Left ventricle myocardium superior (tissue), 1 donor: ENCODE measurements around the gene RNF151. TPM values are rescaled to one million over a fixed set of nuclear protein-coding genes. Genes with fewer than 3 reads are reported as not detected.
A peak's percentile ranks its signal among the peaks of the same experiment; 100 is the strongest.

ENCODE experiments used
- ATAC-seq: fragments of 200-7000 bp; cut with Tn5 transposase; one replicate; pipeline ENCODE4 v1.9.1; 2020; ENCODE audit warnings: mild to moderate bottlenecking, moderate library complexity
- DNase-seq: peaks from one replicate; pipeline ENCODE4 v3.0.0-alpha.2; 2020
- intact Hi-C: fragments of 100-400 bp; cut with micrococcal nuclease; formaldehyde crosslinking; loops from one replicate; pipeline ENCODE4 v1.11.0; 2022
- total RNA-seq: library from RNA; stranded (reverse); fragmentation: NEBNext Ultra II Directional; extraction: Animal tissue kit (Norgen Biotek cat#: 25700); gene quantifications from one replicate; pipeline ENCODE4 v1.2.1, GENCODE V29; 2021
- donor health status: DM: no; HTN: yes; CAD: no; lungs with severe emphysema.

Gene RNF151
- total RNA-seq, 1 donor from 2014 or later, result not detected

GRCh38 chr16:1987198-1987597 lies 20.5 kb downstream of the RNF151 start:
- no peak for ATAC-seq
- intact Hi-C loops, result no loop called here
- no peak for DNase-seq

- intact Hi-C loops, result no loop called here
- ATAC-seq (no peak), DNase-seq (no peak)
Observed at GRCh38 chr16:1989209-1990100, 22.8 kb downstream of the RNF151 start, which contains the start of gene SYNGR3. Gene SYNGR3 (plus strand): TSS chr16:1989970. CDS start chr16:1990103, 133 bp downstream.

DNA sequence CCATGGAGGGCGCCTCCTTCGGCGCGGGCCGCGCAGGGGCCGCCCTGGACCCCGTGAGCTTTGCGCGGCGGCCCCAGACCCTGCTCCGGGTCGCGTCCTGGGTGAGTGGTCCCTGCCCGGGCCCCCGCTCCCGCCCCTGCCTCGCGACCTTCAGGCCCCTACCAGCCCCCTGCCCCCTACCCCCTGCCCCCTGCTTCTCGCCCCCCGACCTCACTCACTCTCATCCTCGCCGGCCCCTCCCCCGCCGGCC lies 23.4 kb downstream of the RNF151 start:
- no peak for ATAC-seq
- DNase-seq, result no peak
- intact Hi-C loops, result no loop called here

DNA sequence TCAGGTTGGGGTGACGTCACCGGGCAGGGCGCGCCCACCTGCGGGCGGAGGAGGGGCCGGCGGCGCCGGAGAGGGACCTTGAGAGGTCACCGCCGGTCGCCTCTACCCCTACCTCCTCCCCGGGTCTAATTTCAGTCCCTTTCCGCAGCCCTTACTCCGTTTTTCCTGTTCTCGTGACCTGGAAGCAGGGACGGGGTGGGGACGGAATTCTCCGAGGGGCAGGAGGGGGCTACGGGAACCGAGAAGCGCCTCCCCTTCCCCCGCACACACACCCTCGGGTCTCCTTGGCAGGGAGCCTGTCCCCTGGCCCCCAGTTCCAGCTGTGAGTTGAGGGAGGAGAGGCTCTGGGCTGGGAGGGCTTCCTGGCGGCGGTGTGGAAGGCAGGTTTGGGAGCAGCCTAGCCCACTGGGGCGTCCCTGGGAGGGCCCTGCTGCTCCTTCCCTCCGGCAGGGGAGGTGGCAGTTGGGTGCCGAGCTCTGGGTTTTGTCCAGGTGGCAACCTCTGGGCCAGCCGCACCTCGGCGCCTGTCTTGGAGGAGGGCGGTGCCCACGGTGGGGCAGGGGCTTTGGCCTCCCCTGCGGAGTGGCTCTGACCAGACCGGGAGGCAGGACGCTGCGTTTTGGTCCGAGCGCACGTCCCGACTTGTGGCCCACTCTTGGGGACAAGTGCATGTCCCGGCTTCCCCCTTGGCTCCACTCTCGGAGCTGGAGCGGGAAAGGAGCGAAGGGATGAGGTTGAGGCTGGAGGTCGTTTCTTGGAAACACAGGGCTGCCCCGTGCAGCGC lies 23.9 kb downstream of the RNF151 start:
- no peak for ATAC-seq
- intact Hi-C loops, result no loop called here
- DNase-seq, result no peak

DNA sequence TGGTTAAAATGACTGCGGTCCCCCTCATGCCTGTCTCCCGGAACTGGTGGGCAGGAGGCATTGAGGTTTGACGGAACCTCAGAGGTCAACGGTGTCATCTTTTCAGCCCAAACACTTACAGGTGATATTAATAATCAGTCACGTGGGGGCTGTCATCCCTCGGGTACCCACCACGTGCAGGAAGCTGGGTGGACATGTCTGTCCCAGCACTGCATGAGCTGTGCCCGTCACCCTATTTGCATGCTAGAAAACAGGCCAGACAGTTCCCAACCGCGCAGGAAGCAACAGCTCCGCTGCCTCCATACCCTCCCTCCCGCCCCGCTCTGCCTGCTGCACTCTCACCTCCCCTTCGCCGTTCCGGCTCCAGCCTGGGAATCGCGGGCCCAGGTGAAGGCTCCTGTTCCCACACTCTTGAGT lies 24.5 kb downstream of the RNF151 start:
- ATAC-seq (peak; percentile 4), DNase-seq (no peak)
- intact Hi-C loops, result no loop called here

GRCh38 chr16:1991588-1991947 lies 24.9 kb downstream of the RNF151 start:
- intact Hi-C loops, result no loop called here
- ATAC-seq, result no peak
- DNase-seq, result no peak

- peak; percentile 96 for DNase-seq
- intact Hi-C loops, result no loop called here
- peak; percentile 89 for ATAC-seq
Observed at GRCh38 chr16:1991948-1992703, 25.5 kb downstream of the RNF151 start.

DNA sequence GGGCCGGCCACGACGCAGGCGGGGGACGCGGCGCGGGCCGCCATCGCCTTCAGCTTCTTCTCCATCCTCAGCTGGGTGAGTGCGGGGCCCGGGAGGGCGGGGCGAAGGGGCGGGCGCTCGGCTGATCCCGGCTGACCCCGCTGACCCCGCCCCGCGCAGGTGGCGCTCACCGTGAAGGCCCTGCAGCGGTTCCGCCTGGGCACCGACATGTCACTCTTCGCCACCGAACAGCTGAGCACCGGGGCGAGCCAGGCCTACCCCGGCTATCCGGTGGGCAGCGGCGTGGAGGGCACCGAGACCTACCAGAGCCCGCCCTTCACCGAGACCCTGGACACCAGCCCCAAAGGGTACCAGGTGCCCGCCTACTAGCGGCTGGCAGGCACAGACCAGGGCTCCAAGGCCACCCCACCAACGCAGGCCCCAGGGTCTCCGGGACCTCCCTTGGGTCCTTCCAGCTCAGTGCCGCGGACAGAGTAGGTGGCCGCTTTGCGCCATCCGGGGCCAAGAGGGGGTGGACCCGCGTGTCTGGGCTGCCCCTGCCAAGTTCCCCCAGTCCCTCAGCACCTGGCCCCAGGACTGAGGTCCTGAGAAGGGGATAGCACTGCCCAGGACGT lies 26.2 kb downstream of the RNF151 start:
- ATAC-seq (peak; percentile 1), DNase-seq (no peak)
- intact Hi-C loops, result no loop called here

- no peak for ATAC-seq
- intact Hi-C loops, result no loop called here
- no peak for DNase-seq
Observed at GRCh38 chr16:1993731-1994131, 27.1 kb downstream of the RNF151 start.

- intact Hi-C loops, result no loop called here
- no peak for ATAC-seq
- no peak for DNase-seq
Observed at GRCh38 chr16:1997494-1998359, 31.1 kb downstream of the RNF151 start.

DNA sequence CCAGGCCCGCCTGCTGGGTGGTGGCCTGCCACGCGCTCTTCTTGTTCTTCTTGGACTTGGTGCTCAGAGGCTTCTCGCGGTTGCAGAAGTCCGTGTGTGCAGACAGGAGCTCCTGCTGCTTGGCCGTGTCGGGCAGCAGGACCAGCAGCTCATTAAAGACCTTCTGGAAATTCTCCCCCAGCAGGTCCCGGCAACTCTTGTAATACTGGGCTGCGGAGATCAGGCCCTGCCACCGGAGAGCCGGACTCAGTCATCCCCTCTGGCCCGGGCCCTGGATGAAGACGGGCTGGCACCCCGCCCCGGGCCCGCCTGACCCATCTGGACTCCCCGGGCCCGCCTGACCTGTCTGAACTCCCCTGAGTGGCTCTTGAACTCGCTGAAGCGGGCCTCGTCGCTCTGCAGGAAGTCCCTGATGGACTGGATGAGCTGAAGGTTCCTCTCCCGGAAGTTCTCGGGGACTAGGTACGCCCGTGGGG lies 31.7 kb downstream of the RNF151 start:
- ATAC-seq, result no peak
- intact Hi-C loops, result no loop called here
- DNase-seq, result no peak

GRCh38 chr16:1998852-1999801 lies 32.5 kb downstream of the RNF151 start:
- no peak for DNase-seq
- intact Hi-C loops, result no loop called here
- no peak for ATAC-seq

GRCh38 chr16:1999866-2000514 lies 33.3 kb downstream of the RNF151 start:
- no peak for DNase-seq
- intact Hi-C loops, result no loop called here
- no peak for ATAC-seq

GRCh38 chr16:2001035-2001434 lies 34.4 kb downstream of the RNF151 start:
- ATAC-seq (no peak), DNase-seq (no peak)
- intact Hi-C loops, result no loop called here

- intact Hi-C loops, result no loop called here
- ATAC-seq, result no peak
- DNase-seq, result peak; percentile 24
Observed at GRCh38 chr16:2001456-2002355, 35.0 kb downstream of the RNF151 start.
